ENCODE results near the gene UAP1L1. TPM values are rescaled to one million over a fixed set of nuclear protein-coding genes. Genes with fewer than 3 reads are reported as not detected.

UAP1L1 gene
- total RNA-seq (10 to 100 TPM in 8 of 9 donors, under 1 TPM in 1; 0.28 to 68.7 (median 14.4) TPM), polyA plus RNA-seq (10 to 100 TPM in 2 of 3 donors, 1 to 10 TPM in 1; 3.6 to 61.1 (median 15.9) TPM)
- long read RNA-seq, donor 1 = 0 reads
- long read RNA-seq, donor 2 = 0 reads
- long read RNA-seq, donor 3 = 0 reads
- long read RNA-seq, donor 4, partial matches to known transcripts = 0 of 1 reads
- long read RNA-seq, donor 4, other reads (novel, unspliced or antisense) = 1 of 1 reads
- long read RNA-seq, donor 5, transcript UAP1L1-202 (9 exons, 3,365 nt) = major isoform, 23 of 36 reads
- long read RNA-seq, donor 5, partial matches to known transcripts = 2 of 36 reads
- long read RNA-seq, donor 5, other reads (novel, unspliced or antisense) = 10 of 36 reads
- long read RNA-seq, donor 6, partial matches to known transcripts = 0 of 1 reads
- long read RNA-seq, donor 6, other reads (novel, unspliced or antisense) = 1 of 1 reads
- long read RNA-seq, donor 7 = 0 reads
- long read RNA-seq, donor 8 = 0 reads
- long read RNA-seq, donor 9 = 0 reads
- long read RNA-seq, donor 10 = 0 reads

GRCh38 chr9:137077010-137077747, at the start of gene UAP1L1:
UAP1L1 (plus strand) TSS chr9:137077517; CDS start chr9:137077533, 16 bp downstream.
- Histone ChIP-seq H3K27ac (peak within 1 kb of the TSS in 3 of 5 donors; percentile 43 to 73 (median 64)), H3K4me1 (replicated peaks in 1 of 2) (peaks cover 6 to 17% of the 10 kb centered on the region in 2 donors), H3K27me3 (no peaks in the 10 kb centered on the region), H3K9me3 (replicated peaks in 1 of 3) (no peaks in the 10 kb centered on the region), H3K36me3 (replicated peaks in 1 of 2) (peaks cover 0 to 28% of the 10 kb centered on the region in 2 donors), H3K4me3 (peak within 1 kb of the TSS; percentile 25 to 87 (median 42))
- WGBS, 4 donors = 2 to 3% (median 2%) methylated on average over 13 to 81 of the region's 87 CpGs; no CpG with 5 or more reads in 1 of the 4 donors
- intact Hi-C loops (cut with DNase I) = no loop called here
- TF ChIP-seq POLR2A (IDR thresholded peaks at IDR 0.05) = peak; percentile 50 to 66
- TF ChIP-seq CTCF (IDR thresholded peaks at IDR 0.05) = no peak
- DNase-seq = peak; percentile 82 to 91 (median 85)

GRCh38 chr9:137028263-137029057, 48.9 kb upstream of the UAP1L1 start:
- 0 to 1% (median 1%) methylated on average over 1 to 96 of the region's 98 CpGs; no CpG with 5 or more reads in 1 of the 4 donors for WGBS, 4 donors
- Histone ChIP-seq H3K36me3 (replicated peaks in 1 of 2) (no peaks in the 10 kb centered on the region), H3K27ac (peak overlapping the region in 2 of 5 donors; percentile 6 to 31), H3K4me1 (replicated peaks in 1 of 2) (peaks cover 9 to 30% of the 10 kb centered on the region in 2 donors), H3K27me3 (no peaks in the 10 kb centered on the region), H3K4me3 (peak overlapping the region in 2 of 4 donors; percentile 54 to 74), H3K9me3 (replicated peaks in 1 of 3) (no peaks in the 10 kb centered on the region)
- DNase-seq = peak in 6 of 7 donors; percentile 58 to 79 (median 69)
- intact Hi-C loops (cut with DNase I) = loop anchor here in 1 of 2 donors (5.0 kb wide), 1 partner anchor 76 kb away; the partner anchor contains the start of gene LCN12
- peak in 2 of 6 experiments; percentile 26 to 46 for TF ChIP-seq CTCF (IDR thresholded peaks at IDR 0.05)
- TF ChIP-seq POLR2A (IDR thresholded peaks at IDR 0.05) = peak in 1 of 2 donors; percentile 14

GRCh38 chr9:137029058-137029936, 48.0 kb upstream of the UAP1L1 start:
- Histone ChIP-seq H3K27me3 (no peaks in the 10 kb centered on the region), H3K36me3 (replicated peaks in 1 of 2) (no peaks in the 10 kb centered on the region), H3K4me1 (replicated peaks in 1 of 2) (peaks cover 9 to 30% of the 10 kb centered on the region in 2 donors), H3K9me3 (replicated peaks in 1 of 3) (no peaks in the 10 kb centered on the region), H3K4me3 (peak overlapping the region in 1 of 4 donors; percentile 74), H3K27ac (no peak overlapping the region)
- intact Hi-C loops (cut with DNase I) = loop anchor here in 1 of 2 donors (5.0 kb wide), 1 partner anchor 77 kb away; the partner anchor contains the start of gene LCN12
- 23 to 50% (median 26%) methylated on average over 8 to 19 of the region's 19 CpGs for WGBS, 4 donors
- no peak for TF ChIP-seq POLR2A (IDR thresholded peaks at IDR 0.05)
- peak; percentile 73 to 84 (median 81) for TF ChIP-seq CTCF (IDR thresholded peaks at IDR 0.05)
- DNase-seq = peak; percentile 66 to 89 (median 77)
